IMR-90 (cell line): Measurements from ENCODE around the gene MDH1B. TPM values are rescaled to one million over a fixed set of nuclear protein-coding genes. Genes with fewer than 3 reads are reported as not detected.

ENCODE experiments used
- ATAC-seq: fragments of 200-7000 bp; cut with Tn5 transposase; 2 replicates; pipeline ENCODE4 v1.9.1; 2020; ENCODE audit warnings: low read depth, mild to moderate bottlenecking, moderate library complexity
- BruUV-seq: library from RNA; stranded (reverse); fragments of 400-500 nt; replicated peaks from 2 replicates; lab custom pipeline; 2021; lab: Mats Ljungman, UMichigan
- CTCF ChIA-PET: fragments of 300-600 bp; formaldehyde crosslinking; extraction: SDS; loops from one replicate; lab custom pipeline; 2021; ENCODE audit warnings: antibody characterized with exemption; lab: Yijun Ruan, JAX
- POLR2A ChIA-PET: fragments of 300-600 bp; sonication (Branson Sonifier 250); formaldehyde crosslinking; loops from one replicate; lab custom pipeline; 2022; ENCODE audit warnings: antibody characterized with exemption; ENCODE audit not compliant: unreplicated experiment; lab: Charles Lee
- DNase-seq: peaks from one replicate; pipeline ENCODE4 v3.0.0; 2013
- H2AFZ ChIP-seq: replicated peaks from 2 replicates; pipeline ENCODE3; 2013; ENCODE audit warnings: low read length, mild to moderate bottlenecking; ENCODE audit not compliant: poor library complexity
- H2AK5ac ChIP-seq: 2 replicates; pipeline ENCODE4 v1.6.1; 2013; ENCODE audit warnings: low read depth, low read length, inconsistent platforms
- H2AK9ac ChIP-seq: replicated peaks from 2 replicates; pipeline ENCODE3; 2013; ENCODE audit warnings: mild to moderate bottlenecking, low read depth, low read length, moderate library complexity; ENCODE audit not compliant: poor library complexity
- H2BK120ac ChIP-seq: 2 replicates; pipeline ENCODE4 v1.6.1; 2013; ENCODE audit warnings: low read depth, low read length, inconsistent platforms
- H2BK15ac ChIP-seq: 3 replicates; pipeline ENCODE4 v1.6.1; 2013; ENCODE audit warnings: low read depth, low read length, inconsistent platforms
- H2BK20ac ChIP-seq: 2 replicates; pipeline ENCODE4 v1.6.1; 2013; ENCODE audit warnings: low read depth, mild to moderate bottlenecking, inconsistent platforms, low read length, moderate library complexity
- H2BK5ac ChIP-seq: 2 replicates; pipeline ENCODE4 v1.6.1; 2013; ENCODE audit warnings: mild to moderate bottlenecking, low read depth, low read length, inconsistent platforms; ENCODE audit not compliant: poor library complexity, severe bottlenecking
- H3K14ac ChIP-seq: replicated peaks from 2 replicates; pipeline ENCODE4 v1.6.1; 2013; ENCODE audit warnings: low read depth, low read length, inconsistent platforms
- H3K18ac ChIP-seq: 2 replicates; pipeline ENCODE4 v1.6.1; 2013; ENCODE audit warnings: low read depth, low read length, control low read depth
- H3K23ac ChIP-seq: 2 replicates; pipeline ENCODE4 v1.6.1; 2013; ENCODE audit warnings: low read depth, low read length, inconsistent platforms
- H3K27ac ChIP-seq: 2 replicates; pipeline ENCODE4 v1.5.1; 2013; ENCODE audit warnings: mild to moderate bottlenecking, control low read depth, low read length; ENCODE audit not compliant: insufficient read depth
- H3K27me3 ChIP-seq: 2 replicates; pipeline ENCODE4 v1.6.1; 2013; ENCODE audit warnings: low read length; ENCODE audit not compliant: control insufficient read depth, insufficient read depth
- H3K36me3 ChIP-seq: 2 replicates; pipeline ENCODE4 v1.6.1; 2013; ENCODE audit warnings: low read length, mixed read lengths; ENCODE audit not compliant: control insufficient read depth, insufficient read depth
- H3K4ac ChIP-seq: 2 replicates; pipeline ENCODE4 v1.6.1; 2013; ENCODE audit warnings: low read depth, low read length, inconsistent platforms
- H3K4me1 ChIP-seq: 2 replicates; pipeline ENCODE4 v1.6.1; 2013; ENCODE audit warnings: low read length, mixed read lengths; ENCODE audit not compliant: control insufficient read depth, insufficient read depth
- H3K4me2 ChIP-seq: 2 replicates; pipeline ENCODE4 v1.6.1; 2013; ENCODE audit warnings: low read depth, mild to moderate bottlenecking, control low read depth, low read length, moderate library complexity
- H3K4me3 ChIP-seq: 2 replicates; pipeline ENCODE4 v1.5.1; 2013; ENCODE audit warnings: low read depth, mild to moderate bottlenecking, control low read depth, low read length, moderate library complexity; ENCODE audit not compliant: insufficient read depth
- H3K56ac ChIP-seq: 2 replicates; pipeline ENCODE4 v1.6.1; 2013; ENCODE audit warnings: low read length, inconsistent platforms; ENCODE audit not compliant: insufficient read depth; ENCODE audit errors: extremely low read depth
- H3K79me1 ChIP-seq, 2 experiments: 2 replicates each; pipeline ENCODE4 v1.6.1; 2013; ENCODE audit warnings: low read length in 2 of 2, inconsistent platforms in 1 of 2, low read depth in 1 of 2
- H3K9ac ChIP-seq: 2 replicates; pipeline ENCODE4 v1.6.1; 2013; ENCODE audit warnings: low read depth, low read length, control low read depth
- H3K9me1 ChIP-seq: 2 replicates; pipeline ENCODE4 v1.6.1; 2013; ENCODE audit warnings: low read length, inconsistent platforms; ENCODE audit not compliant: insufficient read depth
- H3K9me3 ChIP-seq: 2 replicates; pipeline ENCODE4 v1.6.1; 2013; ENCODE audit warnings: low read length; ENCODE audit not compliant: control insufficient read depth, insufficient read depth
- H4K20me1 ChIP-seq: 2 replicates; pipeline ENCODE4 v1.6.1; 2013; ENCODE audit warnings: low read length, inconsistent platforms; ENCODE audit not compliant: insufficient read depth
- H4K5ac ChIP-seq: 2 replicates; pipeline ENCODE4 v1.6.1; 2013; ENCODE audit warnings: mild to moderate bottlenecking, low read depth, low read length, control low read depth
- H4K8ac ChIP-seq, 2 experiments: 2 replicates each; pipeline ENCODE4 v1.6.1; 2013; ENCODE audit warnings: low read depth in 2 of 2, low read length in 2 of 2, control low read depth in 1 of 2, inconsistent platforms in 1 of 2
- H4K91ac ChIP-seq: 2 replicates; pipeline ENCODE4 v1.6.1; 2013; ENCODE audit warnings: low read depth, low read length, inconsistent platforms; ENCODE audit not compliant: insufficient read depth
- CTCF ChIP-seq: conservative IDR thresholded peaks from 2 replicates; pipeline ENCODE4 v1.5.1; 2012; ENCODE audit warnings: mild to moderate bottlenecking, low read depth, low read length, improper control_type of control experiment
- ELK1 ChIP-seq: fragments of 150-350 bp; IDR thresholded peaks from 2 replicates; pipeline ENCODE4 v1.6.1; 2016; ENCODE audit warnings: low read depth, mild to moderate bottlenecking, low read length, moderate library complexity, borderline replicate concordance
- MAFK ChIP-seq: IDR thresholded peaks from 2 replicates; pipeline ENCODE4 v1.6.1; 2012; ENCODE audit warnings: low read depth, low read length, improper control_type of control experiment
- MAZ ChIP-seq: IDR thresholded peaks from 2 replicates; pipeline ENCODE4 v1.6.1; 2012; ENCODE audit warnings: low read depth, mild to moderate bottlenecking, low read length, improper control_type of control experiment, moderate library complexity, borderline replicate concordance
- POLR2A ChIP-seq: IDR thresholded peaks from 2 replicates; pipeline ENCODE4 v1.6.1; 2012; ENCODE audit warnings: mild to moderate bottlenecking, low read depth, low read length
- RAD21 ChIP-seq: IDR thresholded peaks from 2 replicates; pipeline ENCODE4 v1.6.1; 2012; ENCODE audit warnings: low read length, improper control_type of control experiment
- SMC3 ChIP-seq: fragments of 150-350 bp; IDR thresholded peaks from 2 replicates; pipeline ENCODE4 v1.6.1; 2016; ENCODE audit warnings: low read depth, mild to moderate bottlenecking, antibody characterized with exemption, low read length, moderate library complexity
- USF2 ChIP-seq: fragments of 150-350 bp; IDR thresholded peaks from 2 replicates; pipeline ENCODE4 v1.6.1; 2017; ENCODE audit warnings: mild to moderate bottlenecking, antibody characterized with exemption, low read length, low read depth
- WGBS, 2 experiments: methylation state at CpG; one replicate each; pipeline versions ENCODE4 v1.1.5 to v1.1.7; 2013; ENCODE audit warnings: missing lambda C conversion rate in 2 of 2; ENCODE audit not compliant: insufficient read length in 1 of 2; ENCODE audit errors: extremely low coverage in 2 of 2; 5-methylcytosine and 5-hydroxymethylcytosine counted together
- dilution Hi-C: fragments of 300-500 bp; cut with HindIII; formaldehyde crosslinking; loops from one replicate; pipeline ENCODE4 v1.14.3; 2018; ENCODE audit warnings: low sequenced_read_pairs; ENCODE audit not compliant: unreplicated experiment
- in situ Hi-C: fragments of 300-500 bp; cut with MboI; formaldehyde crosslinking; loops from 3 replicates; pipeline ENCODE4 v1.14.3; 2019; ENCODE audit warnings: low sequenced_read_pairs, inconsistent platforms, mixed read lengths
- intact Hi-C: fragments of 100-400 bp; cut with micrococcal nuclease; formaldehyde crosslinking; loops from 2 replicates; pipeline ENCODE4 v1.10.0; 2022
- polyA plus RNA-seq, 3 experiments: library from polyadenylated mRNA; depleted of rRNA; stranded (reverse); fragments of >200 nt; gene quantifications; 2 replicates each; pipeline ENCODE4 v1.2.3, GENCODE V29; 2012; ENCODE audit warnings: low replicate concordance in 1 of 3
- total RNA-seq: library from RNA; depleted of rRNA; stranded (reverse); fragments of >200 nt; gene quantifications from 2 replicates; pipeline ENCODE4 v1.2.3, GENCODE V29; 2012

Gene MDH1B
- total and polyA plus RNA-seq, 2 of the 4 experiments (the other 2 are of a cell fraction) = 0.38 to 0.54 TPM

GRCh38 chr2:206688453-206688852 is 76.7 kb downstream of the MDH1B start:
- Histone ChIP-seq H3K23ac (no peak overlapping the region), H3K4me3 (no peak overlapping the region), H2BK120ac (no peak overlapping the region), H3K27me3 (peaks cover 2% of the 10 kb centered on the region), H2BK15ac (no peak overlapping the region), H2BK5ac (no peak overlapping the region), H4K20me1 (no peaks in the 10 kb centered on the region), H3K9me3 (no peaks in the 10 kb centered on the region), H3K36me3 (no peaks in the 10 kb centered on the region), H3K56ac (no peak overlapping the region), H4K8ac (no peak overlapping the region), H3K9me1 (no peaks in the 10 kb centered on the region), H2AFZ (no peak overlapping the region), H2AK9ac (no peak overlapping the region), H3K9ac (no peak overlapping the region), H2BK20ac (no peak overlapping the region), H2AK5ac (no peak overlapping the region), H3K14ac (no peak overlapping the region), H3K4me1 (no peaks in the 10 kb centered on the region), H4K91ac (no peak overlapping the region), H3K4me2 (no peak overlapping the region), H3K18ac (no peak overlapping the region), H3K27ac (no peak overlapping the region), H3K79me1 (no peaks in the 10 kb centered on the region), H4K5ac (no peak overlapping the region), H3K4ac (no peak overlapping the region)
- dilution Hi-C loops = no loop called here
- ATAC-seq (no peak), DNase-seq (no peak)
- ChIA-PET POLR2A (no interaction called here), CTCF (interaction anchor here (0.7 kb wide), 1 partner anchor 42 kb away, joined by 3 read pairs; no protein-coding TSS in a partner anchor)
- TF ChIP-seq USF2 (no peak), ELK1 (no peak), RAD21 (no peak), CTCF (no peak), POLR2A (no peak), MAFK (peak; percentile 35; the same call in 1 of the 2 replicates), SMC3 (no peak), MAZ (no peak)
- WGBS, 2 experiments = 33% methylated on average over 1 of the region's 2 CpGs; no CpG with 5 or more reads in 1 of the 2 experiments
- in situ Hi-C loops = no loop called here
- BruUV-seq = no TSS peak
- intact Hi-C loops = loop anchor here (10.0 kb wide), 1 partner anchor 256 kb away; no protein-coding TSS in a partner anchor
